ENCODE data around the gene SLC22A23. TPM values are rescaled to one million over a fixed set of nuclear protein-coding genes. Genes with fewer than 3 reads are reported as not detected.

Gene SLC22A23
- total RNA-seq, 1 donor from 2014 or later: 3.6 TPM

GRCh38 chr6:3326184-3326971, 130.5 kb downstream of the SLC22A23 start:
- no peak for DNase-seq (ENCODE audit: low read depth)
- no peak overlapping the region for H3K4me3 ChIP-seq (ENCODE audit: low read depth, low read length)
- no peak for TF ChIP-seq CTCF (IDR thresholded peaks at IDR 0.05; ENCODE audit: insufficient read depth, low read length, poor library complexity, severe bottlenecking)
- H3K27me3 ChIP-seq (ENCODE audit: control insufficient read depth, insufficient read depth, low read length): no peaks in the 10 kb centered on the region
- no peaks in the 10 kb centered on the region for H3K36me3 ChIP-seq (ENCODE audit: control insufficient read depth, insufficient read depth, low read length)

- Histone ChIP-seq H3K36me3 (ENCODE audit: control insufficient read depth, insufficient read depth, low read length) (no peaks in the 10 kb centered on the region), H3K27me3 (ENCODE audit: control insufficient read depth, insufficient read depth, low read length) (no peaks in the 10 kb centered on the region), H3K4me3 (ENCODE audit: low read depth, low read length) (no peak overlapping the region)
- no peak for DNase-seq (ENCODE audit: low read depth)
- TF ChIP-seq CTCF (IDR thresholded peaks at IDR 0.05; ENCODE audit: insufficient read depth, low read length, poor library complexity, severe bottlenecking): no peak
These were observed 131.6 kb downstream of the SLC22A23 start for GRCh38 chr6:3325210-3325609.

GRCh38 chr6:3324262-3324942, 132.4 kb downstream of the SLC22A23 start:
- no peaks in the 10 kb centered on the region for H3K27me3 ChIP-seq (ENCODE audit: control insufficient read depth, insufficient read depth, low read length)
- peak; percentile 84 for DNase-seq (ENCODE audit: low read depth)
- no peaks in the 10 kb centered on the region for H3K36me3 ChIP-seq (ENCODE audit: control insufficient read depth, insufficient read depth, low read length)
- no peak overlapping the region for H3K4me3 ChIP-seq (ENCODE audit: low read depth, low read length)
- no peak for TF ChIP-seq CTCF (IDR thresholded peaks at IDR 0.05; ENCODE audit: insufficient read depth, low read length, poor library complexity, severe bottlenecking)

- no peak overlapping the region for H3K4me3 ChIP-seq (ENCODE audit: low read depth, low read length)
- no peak for TF ChIP-seq CTCF (IDR thresholded peaks at IDR 0.05; ENCODE audit: insufficient read depth, low read length, poor library complexity, severe bottlenecking)
- H3K36me3 ChIP-seq (ENCODE audit: control insufficient read depth, insufficient read depth, low read length): no peaks in the 10 kb centered on the region
- no peaks in the 10 kb centered on the region for H3K27me3 ChIP-seq (ENCODE audit: control insufficient read depth, insufficient read depth, low read length)
- no peak for DNase-seq (ENCODE audit: low read depth)
These were observed 133.1 kb downstream of the SLC22A23 start for GRCh38 chr6:3323696-3324261.

- no peak for DNase-seq (ENCODE audit: low read depth)
- no peaks in the 10 kb centered on the region for H3K36me3 ChIP-seq (ENCODE audit: control insufficient read depth, insufficient read depth, low read length)
These were observed 133.7 kb downstream of the SLC22A23 start for GRCh38 chr6:3323148-3323547.

More at GRCh38 chr6:3323148-3323547, 133.7 kb downstream of the SLC22A23 start:
- H3K27me3 ChIP-seq (ENCODE audit: control insufficient read depth, insufficient read depth, low read length): no peaks in the 10 kb centered on the region
- TF ChIP-seq CTCF (IDR thresholded peaks at IDR 0.05; ENCODE audit: insufficient read depth, low read length, poor library complexity, severe bottlenecking): no peak
- no peak overlapping the region for H3K4me3 ChIP-seq (ENCODE audit: low read depth, low read length)
